Activated T-helper 2 cell treated with anti-CD3 and anti-CD28 coated beads, Interferon-gamma antibody, Interleukin-2, Interleukin-4, amounts not matched to agents 10 μg/mL and 5 μg/mL and 100 μg/mL, durations not matched to agents 14 hours and 24 hours and 36 hours (primary cell): ENCODE measurements around the gene SRRM2. TPM values are rescaled to one million over a fixed set of nuclear protein-coding genes. Genes with fewer than 3 reads are reported as not detected.
A peak's percentile ranks its signal among the peaks of the same experiment; 100 is the strongest.

Experiments
- DNase-seq: peaks from one replicate; pipeline ENCODE4 v3.0.0; 2021; ENCODE audit warnings: low spot score
- H3K27ac Mint-ChIP-seq: one replicate; pipeline ENCODE4 v1.8.0; 2021; ENCODE audit warnings: mixed read lengths
- H3K27me3 Mint-ChIP-seq: one replicate; pipeline ENCODE4 v1.8.0; 2021; ENCODE audit warnings: low read depth, mixed read lengths
- H3K36me3 Mint-ChIP-seq: one replicate; pipeline ENCODE4 v1.8.0; 2021; ENCODE audit warnings: low read depth, mixed read lengths
- H3K4me1 Mint-ChIP-seq: one replicate; pipeline ENCODE4 v1.8.0; 2021; ENCODE audit warnings: low read depth, mixed read lengths
- H3K4me3 Mint-ChIP-seq: one replicate; pipeline ENCODE4 v1.8.0; 2021; ENCODE audit warnings: low read depth, mild to moderate bottlenecking, moderate library complexity, mixed read lengths
- H3K9me3 Mint-ChIP-seq: one replicate; pipeline ENCODE4 v1.8.0; 2021; ENCODE audit warnings: mixed read lengths
- intact Hi-C: fragments of 100-400 bp; cut with micrococcal nuclease; formaldehyde crosslinking; loops from one replicate; pipeline ENCODE4 v1.15.1; 2023
- total RNA-seq: library from RNA; stranded (reverse); gene quantifications from 2 replicates; pipeline ENCODE4 v1.2.3, GENCODE V29; 2022

Gene SRRM2
- total RNA-seq, 1 donor from 2014 or later: 694 TPM

DNA sequence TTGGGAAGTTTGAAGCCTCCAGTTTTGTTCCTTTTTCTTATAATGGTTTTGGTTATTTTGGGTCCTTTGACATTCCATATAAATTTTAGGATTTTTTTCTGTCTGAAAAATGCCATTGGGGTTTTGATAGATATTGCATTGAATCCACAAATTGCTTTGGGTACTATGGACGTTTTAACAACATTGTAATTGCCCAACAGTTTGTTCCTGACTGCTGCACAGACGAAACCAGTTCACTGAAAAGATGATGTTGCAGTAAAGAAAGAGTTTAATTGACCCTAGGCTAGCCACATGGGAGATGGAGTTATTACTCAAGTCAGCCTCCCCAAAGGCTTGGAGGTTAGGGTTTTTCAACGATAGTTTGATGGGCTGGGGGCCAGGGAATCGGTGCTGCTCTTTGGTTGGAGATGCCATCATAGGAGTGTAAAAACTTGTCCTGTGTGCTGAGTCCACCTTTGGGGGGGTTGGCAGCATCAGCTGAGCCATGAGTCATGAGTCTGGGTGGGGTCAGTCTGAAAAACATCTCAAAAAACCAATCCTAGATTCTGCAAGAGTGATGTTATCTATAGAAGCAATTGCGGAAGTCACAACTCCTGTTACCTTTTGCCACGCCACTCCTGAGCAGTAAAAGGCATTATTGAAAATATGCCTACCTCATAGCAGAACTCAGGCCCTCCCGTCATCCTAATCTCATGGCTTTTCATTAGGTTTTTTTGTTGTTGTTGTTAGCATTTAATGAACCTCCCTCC lies 43.1 kb downstream of the SRRM2 start:
- Mint-ChIP-seq H3K36me3 (no peaks in the 10 kb centered on the region), H3K4me3 (no peak overlapping the region), H3K27me3 (peaks cover 4% of the 10 kb centered on the region), H3K9me3 (no peaks in the 10 kb centered on the region), H3K27ac (no peak overlapping the region), H3K4me1 (no peaks in the 10 kb centered on the region)
- DNase-seq: no peak
- intact Hi-C loops: no loop called here

DNA sequence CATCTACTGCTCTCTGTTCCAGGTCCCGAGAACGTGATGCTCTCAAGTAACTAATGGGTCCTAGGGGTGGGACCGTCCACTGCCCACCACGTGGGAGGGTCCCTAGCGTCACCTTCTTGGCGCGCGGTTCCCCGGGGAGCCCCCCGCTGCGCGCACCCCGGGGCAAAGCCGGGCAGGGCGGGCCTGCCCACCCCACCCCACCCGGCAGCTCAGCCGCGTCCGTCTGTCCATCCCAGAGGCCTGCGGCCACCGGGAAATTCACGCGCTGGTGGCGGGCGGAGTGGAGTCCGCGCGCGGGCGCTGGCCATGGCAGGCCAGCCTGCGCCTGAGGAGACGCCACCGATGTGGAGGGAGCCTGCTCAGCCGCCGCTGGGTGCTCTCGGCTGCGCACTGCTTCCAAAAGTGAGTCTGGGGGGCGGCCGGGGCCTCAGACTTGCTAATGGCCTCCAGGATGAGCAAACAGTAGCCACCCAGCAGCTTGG lies 46.3 kb downstream of the SRRM2 start:
- no peak for DNase-seq
- intact Hi-C loops: no loop called here
- Mint-ChIP-seq H3K36me3 (no peaks in the 10 kb centered on the region), H3K27ac (no peak overlapping the region), H3K4me3 (no peak overlapping the region), H3K4me1 (no peaks in the 10 kb centered on the region), H3K9me3 (peaks cover 2% of the 10 kb centered on the region), H3K27me3 (peaks cover under 1% of the 10 kb centered on the region)

DNA sequence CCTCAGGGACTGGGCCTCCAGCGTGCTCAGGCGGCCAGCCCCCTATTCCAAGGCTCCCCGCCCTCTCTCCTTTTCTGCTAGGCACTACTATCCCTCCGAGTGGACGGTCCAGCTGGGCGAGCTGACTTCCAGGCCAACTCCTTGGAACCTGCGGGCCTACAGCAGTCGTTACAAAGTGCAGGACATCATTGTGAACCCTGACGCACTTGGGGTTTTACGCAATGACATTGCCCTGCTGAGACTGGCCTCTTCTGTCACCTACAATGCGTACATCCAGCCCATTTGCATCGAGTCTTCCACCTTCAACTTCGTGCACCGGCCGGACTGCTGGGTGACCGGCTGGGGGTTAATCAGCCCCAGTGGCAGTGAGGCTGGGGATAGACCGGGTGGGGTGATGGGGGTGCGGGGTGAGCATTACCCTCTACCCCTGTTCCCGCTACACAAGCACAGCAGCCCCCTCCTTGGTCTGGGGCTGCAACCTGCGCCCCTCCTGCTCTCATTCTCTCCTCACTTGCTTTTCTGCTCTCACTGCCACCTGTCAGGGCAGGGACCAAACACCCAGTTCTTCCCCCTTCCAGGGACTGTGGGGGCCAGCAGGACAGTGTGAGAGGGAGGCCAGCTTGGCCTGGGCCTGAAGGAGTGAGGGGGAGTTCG lies 46.9 kb downstream of the SRRM2 start:
- intact Hi-C loops: no loop called here
- no peaks in the 10 kb centered on the region for H3K4me1 Mint-ChIP-seq
- peaks cover 1% of the 10 kb centered on the region for H3K27me3 Mint-ChIP-seq
- DNase-seq: no peak
- H3K4me3 Mint-ChIP-seq: no peak overlapping the region
- no peak overlapping the region for H3K27ac Mint-ChIP-seq
- no peaks in the 10 kb centered on the region for H3K36me3 Mint-ChIP-seq
- peaks cover 8% of the 10 kb centered on the region for H3K9me3 Mint-ChIP-seq

DNA sequence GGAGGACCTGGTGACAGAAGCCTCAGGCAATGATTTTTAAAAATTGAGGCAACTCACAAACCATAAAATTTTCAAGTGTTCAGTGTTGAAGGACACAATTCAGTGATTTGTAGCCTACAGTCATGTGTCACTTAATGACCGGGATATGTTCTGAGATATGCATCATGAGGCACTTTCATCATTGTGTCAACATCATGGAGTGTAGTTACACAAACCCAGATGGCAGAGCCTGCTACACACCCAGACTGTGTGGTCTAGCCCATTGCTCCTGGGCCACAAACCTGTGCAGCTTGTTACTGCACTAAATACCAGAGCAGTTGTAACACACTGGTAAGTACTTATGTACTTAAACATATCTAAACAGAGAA lies 47.4 kb downstream of the SRRM2 start:
- H3K4me1 Mint-ChIP-seq: no peaks in the 10 kb centered on the region
- intact Hi-C loops: no loop called here
- H3K36me3 Mint-ChIP-seq: no peaks in the 10 kb centered on the region
- no peak for DNase-seq
- no peak overlapping the region for H3K4me3 Mint-ChIP-seq
- peaks cover 12% of the 10 kb centered on the region for H3K9me3 Mint-ChIP-seq
- no peak overlapping the region for H3K27ac Mint-ChIP-seq
- H3K27me3 Mint-ChIP-seq: peaks cover 1% of the 10 kb centered on the region

DNA sequence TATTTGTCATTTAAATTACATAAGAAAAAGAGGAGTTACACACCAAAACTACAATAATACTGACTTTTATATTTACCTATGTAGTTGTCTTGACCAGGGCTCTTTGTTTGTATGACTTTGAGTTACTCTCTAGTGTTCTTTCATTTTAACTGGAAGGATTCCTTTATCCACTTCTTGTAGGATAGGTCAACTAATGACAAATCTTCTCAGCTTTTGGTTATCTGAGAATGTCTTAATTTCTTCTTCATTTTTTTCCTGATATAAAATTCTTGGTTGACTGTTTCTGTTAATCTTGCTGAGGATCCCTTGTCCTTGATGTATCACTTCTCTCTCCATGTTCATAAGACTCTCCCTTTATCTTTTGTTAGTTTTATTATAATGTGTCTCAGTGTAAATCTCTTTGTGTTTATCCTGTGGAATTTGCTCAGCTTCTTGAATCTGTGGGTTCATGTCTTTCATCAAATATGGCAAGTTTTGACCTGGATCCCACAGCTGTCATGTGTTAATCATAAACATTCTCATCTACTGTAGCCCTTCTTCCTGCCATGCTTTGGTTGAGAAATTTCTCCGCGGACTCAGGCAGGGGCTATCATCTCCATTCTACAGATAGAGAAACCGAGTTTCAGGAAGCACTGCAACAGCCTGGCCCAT lies 51.2 kb downstream of the SRRM2 start:
- Mint-ChIP-seq H3K27me3 (peaks cover 8% of the 10 kb centered on the region), H3K27ac (no peak overlapping the region), H3K4me3 (no peak overlapping the region), H3K36me3 (no peaks in the 10 kb centered on the region), H3K4me1 (no peaks in the 10 kb centered on the region), H3K9me3 (peaks cover 12% of the 10 kb centered on the region)
- DNase-seq: no peak
- intact Hi-C loops: no loop called here

DNA sequence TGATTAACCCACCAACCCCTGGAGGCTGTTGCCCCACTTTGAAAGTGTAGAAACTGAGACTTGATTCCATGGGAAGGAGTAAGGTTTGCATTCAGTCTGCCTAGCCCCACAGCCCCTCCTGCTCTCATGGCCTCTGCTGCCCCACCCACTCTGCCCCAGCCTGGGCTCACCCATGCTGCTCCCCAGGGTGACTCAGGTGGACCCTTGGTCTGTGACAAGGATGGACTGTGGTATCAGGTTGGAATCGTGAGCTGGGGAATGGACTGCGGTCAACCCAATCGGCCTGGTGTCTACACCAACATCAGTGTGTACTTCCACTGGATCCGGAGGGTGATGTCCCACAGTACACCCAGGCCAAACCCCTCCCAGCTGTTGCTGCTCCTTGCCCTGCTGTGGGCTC lies 52.3 kb downstream of the SRRM2 start:
- DNase-seq: no peak
- Mint-ChIP-seq H3K4me3 (no peak overlapping the region), H3K9me3 (peaks cover 12% of the 10 kb centered on the region), H3K27ac (no peak overlapping the region), H3K4me1 (no peaks in the 10 kb centered on the region), H3K36me3 (no peaks in the 10 kb centered on the region), H3K27me3 (peaks cover 17% of the 10 kb centered on the region)
- intact Hi-C loops: no loop called here

DNA sequence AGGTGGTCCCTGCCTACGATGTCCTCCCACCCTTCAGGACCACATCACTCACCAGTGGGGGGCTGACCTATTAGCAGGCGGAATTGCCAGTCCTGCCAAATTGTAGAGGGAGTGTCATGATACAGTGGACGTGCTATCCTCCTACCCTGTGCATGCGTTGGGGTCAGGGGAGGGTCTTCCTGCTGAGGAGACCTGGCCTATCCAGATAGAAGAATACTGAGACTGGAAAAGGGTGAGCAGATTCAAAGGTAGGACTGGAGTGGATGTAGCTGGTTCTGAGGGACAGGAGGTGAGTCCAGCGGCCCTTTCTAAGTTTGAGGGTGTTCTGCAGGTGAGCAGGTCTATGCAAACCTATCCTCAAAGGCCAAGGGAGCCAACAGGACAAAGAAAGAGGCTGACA lies 53.8 kb downstream of the SRRM2 start:
- intact Hi-C loops: no loop called here

DNA sequence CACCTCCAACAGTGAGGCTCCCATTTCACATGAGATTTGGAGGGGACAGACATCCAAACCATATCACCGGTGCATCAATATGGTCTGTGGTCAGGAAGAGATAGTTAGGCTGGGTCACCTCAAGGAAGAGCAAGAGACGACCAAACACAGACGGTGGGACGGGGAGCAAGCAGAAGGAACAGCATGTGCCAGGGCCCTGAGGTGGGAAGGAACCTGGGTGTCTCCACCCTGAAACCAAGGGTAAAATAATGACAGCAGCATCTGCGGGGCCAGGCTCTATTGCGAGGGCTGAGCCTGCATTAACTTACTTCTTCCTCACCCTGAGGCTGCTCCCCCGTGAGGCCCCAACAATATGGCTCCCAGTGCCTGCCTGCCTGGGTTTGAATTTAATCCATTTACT lies 55.7 kb downstream of the SRRM2 start:
- intact Hi-C loops: no loop called here
- no peak for DNase-seq
- Mint-ChIP-seq H3K4me3 (no peak overlapping the region), H3K27ac (no peak overlapping the region), H3K4me1 (no peaks in the 10 kb centered on the region), H3K27me3 (peaks cover 20% of the 10 kb centered on the region), H3K36me3 (no peaks in the 10 kb centered on the region), H3K9me3 (peaks cover 12% of the 10 kb centered on the region)

More for the DNA sequence above, 53.8 kb downstream of the SRRM2 start:
- peaks cover 20% of the 10 kb centered on the region for H3K27me3 Mint-ChIP-seq
- no peak for DNase-seq
- no peaks in the 10 kb centered on the region for H3K4me1 Mint-ChIP-seq
- no peak overlapping the region for H3K4me3 Mint-ChIP-seq
- no peaks in the 10 kb centered on the region for H3K36me3 Mint-ChIP-seq
- H3K27ac Mint-ChIP-seq: no peak overlapping the region
- peaks cover 12% of the 10 kb centered on the region for H3K9me3 Mint-ChIP-seq

DNA sequence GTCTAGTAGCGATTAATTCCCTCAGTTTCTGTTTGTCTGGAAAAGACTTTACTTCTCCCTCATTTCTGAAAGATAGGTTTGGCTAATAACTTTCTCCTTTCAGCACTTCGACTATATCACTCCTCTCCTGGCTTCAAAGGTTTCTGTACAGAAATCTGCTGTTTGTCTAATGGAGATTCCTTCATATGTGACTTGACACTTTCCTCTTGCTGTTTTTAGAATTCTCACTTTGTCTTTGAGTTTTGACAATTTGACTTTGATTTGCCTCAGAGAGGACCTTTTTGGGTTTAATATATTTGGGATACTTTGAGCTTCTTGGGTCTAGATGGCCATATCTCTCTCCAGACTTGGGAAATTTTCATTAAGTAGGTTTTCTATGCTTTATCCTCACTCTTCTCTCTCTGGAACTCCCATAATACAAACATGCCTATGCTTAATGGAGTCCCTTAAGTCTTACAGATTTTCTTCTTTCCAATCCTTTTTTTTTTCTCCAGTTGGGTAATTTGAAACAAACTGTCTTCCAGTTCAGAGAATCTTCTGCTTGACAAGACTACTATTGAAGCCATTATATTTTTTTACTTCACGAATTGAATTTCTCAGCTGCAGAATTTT lies 56.8 kb downstream of the SRRM2 start:
- Mint-ChIP-seq H3K4me1 (no peaks in the 10 kb centered on the region), H3K9me3 (peaks cover 5% of the 10 kb centered on the region), H3K27me3 (peaks cover 19% of the 10 kb centered on the region), H3K36me3 (no peaks in the 10 kb centered on the region), H3K4me3 (no peak overlapping the region), H3K27ac (peak overlapping the region; percentile 15)
- no peak for DNase-seq
- intact Hi-C loops: no loop called here

DNA sequence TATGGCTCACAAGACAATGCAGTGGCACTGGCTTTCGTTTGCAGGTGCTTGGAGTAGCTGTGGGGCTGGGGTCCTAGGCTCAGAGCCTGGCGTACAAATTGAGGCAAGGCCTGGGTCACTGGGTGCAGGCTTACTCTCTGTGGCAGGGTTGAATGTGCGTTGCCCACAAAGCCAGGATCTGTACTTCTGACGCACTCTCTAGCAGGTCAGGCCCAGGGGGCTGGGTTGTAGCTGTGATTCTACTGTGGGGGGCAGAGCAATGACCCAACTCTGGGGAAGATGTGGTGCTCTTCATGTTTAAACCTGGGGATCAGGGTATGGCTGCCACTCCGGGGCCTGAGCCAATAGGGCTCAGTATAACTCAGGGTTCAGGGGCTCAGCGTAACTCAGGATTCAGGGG lies 58.2 kb downstream of the SRRM2 start:
- Mint-ChIP-seq H3K4me1 (no peaks in the 10 kb centered on the region), H3K9me3 (no peaks in the 10 kb centered on the region), H3K4me3 (no peak overlapping the region), H3K27me3 (peaks cover 18% of the 10 kb centered on the region), H3K27ac (no peak overlapping the region), H3K36me3 (no peaks in the 10 kb centered on the region)
- no peak for DNase-seq
- intact Hi-C loops: no loop called here

DNA sequence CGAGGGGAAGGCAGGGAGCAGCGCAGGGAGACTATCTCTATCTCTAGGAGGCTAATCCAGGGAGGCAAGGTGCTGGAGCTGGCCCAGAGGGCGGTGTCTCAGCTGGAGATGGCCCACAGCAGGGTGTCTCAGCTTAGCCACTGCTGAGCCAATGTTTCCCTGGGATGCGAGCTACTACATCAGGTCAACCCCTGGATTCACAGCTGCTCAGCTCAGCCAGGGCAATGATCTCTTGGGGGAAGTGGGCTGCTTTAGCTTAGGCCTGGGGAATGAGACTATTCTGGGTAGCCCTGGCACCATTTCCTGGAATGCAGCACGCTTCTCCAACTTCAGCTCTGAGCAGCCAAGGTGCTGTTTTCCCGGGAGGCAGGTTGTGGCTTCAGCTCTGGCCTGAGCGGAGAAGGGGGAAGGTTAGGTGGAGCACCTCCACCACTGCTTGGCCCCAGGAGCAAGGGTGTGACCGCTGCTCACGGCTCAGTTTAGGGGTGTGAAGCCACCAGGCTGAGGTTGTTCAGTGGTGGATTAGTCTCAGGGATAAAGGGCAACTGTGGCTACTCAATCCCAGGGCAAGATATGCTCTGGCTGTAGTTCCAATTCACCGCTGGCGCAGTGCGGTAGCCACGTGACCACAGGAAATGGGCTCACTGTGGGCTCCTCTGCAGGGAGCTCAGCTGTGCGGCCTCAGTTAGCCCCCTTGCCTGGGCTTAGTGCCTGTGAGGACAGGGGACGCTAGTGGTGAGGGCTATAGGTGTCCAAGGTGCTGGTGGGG lies 59.4 kb downstream of the SRRM2 start:
- Mint-ChIP-seq H3K9me3 (no peaks in the 10 kb centered on the region), H3K27ac (no peak overlapping the region), H3K27me3 (peaks cover 18% of the 10 kb centered on the region), H3K4me3 (no peak overlapping the region), H3K36me3 (no peaks in the 10 kb centered on the region), H3K4me1 (no peaks in the 10 kb centered on the region)
- intact Hi-C loops: no loop called here
- DNase-seq: no peak

DNA sequence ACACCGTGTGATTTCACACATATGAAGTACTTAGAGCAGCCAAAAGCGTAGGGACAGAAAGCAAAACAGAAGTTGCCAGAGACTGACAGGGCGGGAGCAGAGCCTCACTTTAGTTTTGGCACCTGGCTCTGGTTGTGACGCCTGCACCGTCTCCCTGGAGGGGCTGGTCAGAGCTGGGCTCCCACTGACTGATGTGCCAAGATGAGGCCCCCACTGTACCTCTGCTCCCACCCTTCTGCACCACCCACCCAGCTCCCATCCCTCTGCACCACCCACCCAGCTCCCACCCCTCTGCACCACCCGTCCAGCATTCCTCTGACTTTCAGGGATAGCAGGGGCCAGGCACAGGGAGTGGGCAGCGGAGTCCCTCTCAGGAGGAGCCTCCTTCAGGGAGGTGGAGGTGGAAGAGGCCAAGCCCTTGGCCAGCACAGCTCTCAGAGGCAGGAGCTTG lies 61.4 kb downstream of the SRRM2 start:
- Mint-ChIP-seq H3K36me3 (no peaks in the 10 kb centered on the region), H3K4me1 (no peaks in the 10 kb centered on the region), H3K4me3 (no peak overlapping the region), H3K9me3 (no peaks in the 10 kb centered on the region), H3K27me3 (peaks cover 12% of the 10 kb centered on the region), H3K27ac (no peak overlapping the region)
- DNase-seq: no peak
- intact Hi-C loops: no loop called here
